Measurements from ENCODE around the gene TMEM108.

- TF ChIP-seq POLR2A (IDR thresholded peaks at IDR 0.05): no peak
- TF ChIP-seq, protein P1, sequence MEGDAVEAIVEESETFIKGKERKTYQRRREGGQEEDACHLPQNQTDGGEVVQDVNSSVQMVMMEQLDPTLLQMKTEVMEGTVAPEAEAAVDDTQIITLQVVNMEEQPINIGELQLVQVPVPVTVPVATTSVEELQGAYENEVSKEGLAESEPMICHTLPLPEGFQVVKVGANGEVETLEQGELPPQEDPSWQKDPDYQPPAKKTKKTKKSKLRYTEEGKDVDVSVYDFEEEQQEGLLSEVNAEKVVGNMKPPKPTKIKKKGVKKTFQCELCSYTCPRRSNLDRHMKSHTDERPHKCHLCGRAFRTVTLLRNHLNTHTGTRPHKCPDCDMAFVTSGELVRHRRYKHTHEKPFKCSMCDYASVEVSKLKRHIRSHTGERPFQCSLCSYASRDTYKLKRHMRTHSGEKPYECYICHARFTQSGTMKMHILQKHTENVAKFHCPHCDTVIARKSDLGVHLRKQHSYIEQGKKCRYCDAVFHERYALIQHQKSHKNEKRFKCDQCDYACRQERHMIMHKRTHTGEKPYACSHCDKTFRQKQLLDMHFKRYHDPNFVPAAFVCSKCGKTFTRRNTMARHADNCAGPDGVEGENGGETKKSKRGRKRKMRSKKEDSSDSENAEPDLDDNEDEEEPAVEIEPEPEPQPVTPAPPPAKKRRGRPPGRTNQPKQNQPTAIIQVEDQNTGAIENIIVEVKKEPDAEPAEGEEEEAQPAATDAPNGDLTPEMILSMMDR (IDR thresholded peaks at IDR 0.05): no peak
Observed at GRCh38 chr3:133367403-133367802, 329.2 kb downstream of the TMEM108 start.

All from heart left ventricle (tissue), 13 donors.